K562 (cell line): ENCODE results near the gene AGR2. TPM values are rescaled to one million over a fixed set of nuclear protein-coding genes. Genes with fewer than 3 reads are reported as not detected.

ENCODE experiments used
- ATAC-seq: fragments of 200-7000 bp; cut with Tn5 transposase; 3 replicates; pipeline ENCODE4 v1.9.1; 2020; ENCODE audit warnings: moderate library complexity
- BruUV-seq: library from RNA; stranded (reverse); fragments of 400-500 nt; replicated peaks from 2 replicates; lab custom pipeline; 2021; lab: Mats Ljungman, UMichigan
- CTCF ChIA-PET: fragments of 300-600 bp; formaldehyde crosslinking; extraction: SDS; loops from one replicate; lab custom pipeline; 2021; ENCODE audit warnings: low intra/inter-chr PET ratio; lab: Yijun Ruan, JAX
- POLR2A ChIA-PET: fragments of 300-600, 350-650 bp; sonication (Branson Sonifier 250); formaldehyde crosslinking; extraction: SDS; loops from one replicate; lab custom pipeline; 2021; ENCODE audit warnings: antibody characterized with exemption, inconsistent platforms; lab: Yijun Ruan, JAX
- DNase-seq, 4 experiments: peaks; one replicate each; pipeline versions ENCODE4 v3.0.0 to v3.0.0-alpha.2; 2011 to 2018; ENCODE audit warnings: low spot score in 3 of 4, mixed read lengths in 3 of 4; ENCODE audit errors: extremely low read depth in 1 of 4
- FAIRE-seq: peaks from 2 replicates; lab custom pipeline; 2011; peaks lifted over from hg19 to GRCh38; lab: Jason Lieb, UNC
- H2AFZ ChIP-seq: 2 replicates; pipeline ENCODE4 v1.6.0; 2011; ENCODE audit warnings: low read depth, low read length, control low read depth, inconsistent platforms
- H3K27ac ChIP-seq: fragments of 200-600 bp; 3 replicates; pipeline ENCODE4 v1.8.0; 2011; ENCODE audit warnings: low read depth, mild to moderate bottlenecking, control low read depth, inconsistent platforms, low read length, moderate library complexity, mixed read lengths; ENCODE audit errors: extremely low read depth
- H3K27me3 ChIP-seq, 2 experiments: fragments of 300-600 bp in 1 of 2; 2 replicates in 1 of 2; 3 replicates in 1 of 2; pipeline versions ENCODE4 v1.6.0 to v1.8.0; 2011; ENCODE audit warnings: inconsistent platforms in 2 of 2, low read length in 2 of 2, mild to moderate bottlenecking in 1 of 2, mixed read lengths in 1 of 2, moderate library complexity in 1 of 2; ENCODE audit not compliant: control insufficient read depth in 2 of 2, insufficient read depth in 2 of 2
- H3K36me3 ChIP-seq: fragments of 300-600 bp; 3 replicates; pipeline ENCODE4 v1.8.0; 2011; ENCODE audit warnings: mild to moderate bottlenecking, low read length, inconsistent platforms; ENCODE audit not compliant: control insufficient read depth, insufficient read depth
- H3K4me1 ChIP-seq, 2 experiments: fragments of 200-600 bp in 1 of 2; replicated peaks in 1 of 2; 2 replicates in 1 of 2; 3 replicates in 1 of 2; pipeline versions ENCODE4 v1.5.1 to v1.8.0; 2011; ENCODE audit warnings: inconsistent platforms in 2 of 2, low read length in 2 of 2, mild to moderate bottlenecking in 1 of 2, mixed read lengths in 1 of 2, moderate library complexity in 1 of 2; ENCODE audit not compliant: control insufficient read depth in 2 of 2, insufficient read depth in 2 of 2
- H3K4me2 ChIP-seq: 2 replicates; pipeline ENCODE4 v1.6.1; 2011; ENCODE audit warnings: low read length, control low read depth, inconsistent platforms, mixed read lengths; ENCODE audit not compliant: insufficient read depth
- H3K4me3 ChIP-seq: fragments of 200-600 bp; sonication (generic), shearing (Covaris generic); 2 replicates; pipeline ENCODE4 v1.5.1; 2016; ENCODE audit warnings: control low read depth, inconsistent platforms
- H3K79me2 ChIP-seq: fragments of 200-600 bp; 3 replicates; pipeline ENCODE4 v1.8.0; 2011; ENCODE audit warnings: low read length, inconsistent platforms; ENCODE audit not compliant: control insufficient read depth, insufficient read depth
- H3K9ac ChIP-seq, 2 experiments: 2 replicates each; pipeline versions ENCODE4 v1.6.0 to v1.6.1; 2011; ENCODE audit warnings: low read depth in 2 of 2, low read length in 2 of 2, control low read depth in 1 of 2, inconsistent platforms in 1 of 2, mild to moderate bottlenecking in 1 of 2, mixed read lengths in 1 of 2; ENCODE audit not compliant: insufficient read depth in 1 of 2
- H3K9me1 ChIP-seq: one replicate; pipeline ENCODE4 v1.6.0; 2011; ENCODE audit warnings: inconsistent platforms, mild to moderate bottlenecking, low read length, moderate library complexity; ENCODE audit not compliant: control insufficient read depth, insufficient read depth
- H3K9me3 ChIP-seq: replicated peaks from 2 replicates; pipeline ENCODE4 v1.5.1; 2011; ENCODE audit warnings: low read depth, low read length, inconsistent platforms; ENCODE audit not compliant: control insufficient read depth, insufficient read depth
- H4K20me1 ChIP-seq: replicated peaks from 2 replicates; pipeline ENCODE4 v1.6.1; 2011; ENCODE audit warnings: low read length, inconsistent platforms, mixed read lengths; ENCODE audit not compliant: control insufficient read depth, insufficient read depth
- CGGBP1 ChIP-seq: fragments of 250-450 bp; sonication (Bioruptor Pico); IDR thresholded peaks from 2 replicates; pipeline ENCODE4 v1.9.0; 2021; ENCODE audit warnings: mild to moderate bottlenecking
- CXXC5 ChIP-seq: fragments of 250-450 bp; sonication (Bioruptor Pico); IDR thresholded peaks from 2 replicates; pipeline ENCODE4 v1.8.0; 2022; ENCODE audit warnings: inconsistent platforms, mild to moderate bottlenecking, moderate library complexity
- PCBP2 ChIP-seq: fragments of 200-400 bp; formaldehyde crosslinking; IDR thresholded peaks from 2 replicates; pipeline ENCODE4 v1.6.1; 2018; ENCODE audit warnings: low read length, low read depth, mild to moderate bottlenecking, moderate library complexity; ENCODE audit not compliant: poor library complexity, severe bottlenecking
- ZNF444 ChIP-seq: fragments of 250-450 bp; sonication (Bioruptor Pico); IDR thresholded peaks from 2 replicates; pipeline ENCODE4 v1.4.0; 2020; ENCODE audit warnings: mild to moderate bottlenecking, moderate library complexity
- ZNF695 ChIP-seq: fragments of 450-650 bp; formaldehyde crosslinking; IDR thresholded peaks from 2 replicates; pipeline ENCODE4 v1.4.0; 2020; ENCODE audit warnings: mild to moderate bottlenecking, moderate library complexity
- ZZZ3 ChIP-seq: fragments of 450-650 bp; IDR thresholded peaks from 2 replicates; pipeline ENCODE4 v1.6.1; 2016; ENCODE audit warnings: antibody characterized with exemption, mild to moderate bottlenecking, moderate library complexity
- WGBS: fragments of 100-300 bp; shearing (Covaris generic); methylation state at CpG from one replicate; pipeline ENCODE4 v1.1.6; 2016; ENCODE audit warnings: low coverage, mixed read lengths; ENCODE audit not compliant: insufficient coverage; ENCODE audit errors: missing lambda C conversion rate; 5-methylcytosine and 5-hydroxymethylcytosine counted together
- in situ Hi-C: fragments of 300-500 bp; cut with MboI; formaldehyde crosslinking; loops from 4 replicates; pipeline ENCODE4 v1.15.0; 2018; ENCODE audit warnings: inconsistent platforms, mixed read lengths
- intact Hi-C: fragments of 100-400 bp; cut with micrococcal nuclease; formaldehyde crosslinking; loops from 2 replicates; pipeline ENCODE4 v1.14.2; 2022
- polyA plus RNA-seq, 8 experiments: library from polyadenylated mRNA; depleted of rRNA in 4 of 8; stranded (reverse) in 5 of 8; unstranded in 3 of 8; fragments of >200 nt; fragmentation: Nextera tagmentation in 2 of 8; fragmentation: Illumina TruSeq in 1 of 8; extraction: Ambion mirVana in 2 of 8; extraction: Trizol in 1 of 8; gene quantifications; 2 replicates each; pipeline versions ENCODE4 v1.2.1 to v1.2.3, GENCODE V29; 2011 to 2014; ENCODE audit warnings: inconsistent platforms in 1 of 8, missing spikeins in 1 of 8
- total RNA-seq, 7 experiments: library from RNA; depleted of rRNA in 6 of 7; stranded (reverse); fragments of >200 nt in 6 of 7; fragmentation: Illumina TruSeq in 2 of 7; extraction: Trizol in 2 of 7; gene quantifications; 2 replicates each; pipeline versions ENCODE4 v1.2.1 to v1.2.3, GENCODE V29; 2011 to 2021; ENCODE audit warnings: low replicate concordance in 1 of 7

AGR2 gene
- total and polyA plus RNA-seq, 9 of the 15 experiments (the other 6 are each of a cell fraction or from before 2014, with no cell fraction given): 0.66 TPM; not detected in 8

GRCh38 chr7:16778476-16778875, 26.3 kb downstream of the AGR2 start:
- no peak overlapping the region for H3K27ac ChIP-seq

GRCh38 chr7:16776053-16776452, 28.7 kb downstream of the AGR2 start:
- POLR2A ChIA-PET: no interaction called here
- Histone ChIP-seq H3K9ac (no peak overlapping the region), H2AFZ (no peak overlapping the region), H3K36me3 (peaks cover 3% of the 10 kb centered on the region; the same call in 1 of the 3 replicates), H3K79me2 (peaks cover 7% of the 10 kb centered on the region; the same call in 2 of the 3 replicates), H3K4me3 (no peak overlapping the region), H3K4me1 (peaks cover 0 to 16% of the 10 kb centered on the region in 2 experiments; a peak in 2 of 5 replicates), H3K9me3 (no peaks in the 10 kb centered on the region), H3K9me1 (no peaks in the 10 kb centered on the region), H4K20me1 (no peaks in the 10 kb centered on the region), H3K27ac (no peak overlapping the region), H3K4me2 (no peak overlapping the region), H3K27me3 (no peaks in the 10 kb centered on the region)
- 85% methylated on average over 7 of the region's 7 CpGs for WGBS
- CTCF ChIA-PET: no interaction called here
- intact Hi-C loops: no loop called here
- DNase-seq (no peak), ATAC-seq (no peak), FAIRE-seq (no peak)
- TF ChIP-seq ZZZ3 (no peak), CXXC5 (CRISPR knock-in tag) (no peak), ZNF444 (CRISPR knock-in tag) (no peak), CGGBP1 (CRISPR knock-in tag) (no peak)
- in situ Hi-C loops: no loop called here
- BruUV-seq: no TSS peak

More at GRCh38 chr7:16778476-16778875, 26.3 kb downstream of the AGR2 start:
- in situ Hi-C loops (no loop called here), intact Hi-C loops (no loop called here)
- Histone ChIP-seq H3K4me1 (peaks cover 0 to 13% of the 10 kb centered on the region in 2 experiments; a peak in 2 of 5 replicates), H3K9ac (no peak overlapping the region), H2AFZ (no peak overlapping the region), H3K79me2 (peaks cover 7% of the 10 kb centered on the region; the same call in 1 of the 3 replicates), H3K4me3 (no peak overlapping the region), H3K27me3 (no peaks in the 10 kb centered on the region), H3K9me3 (no peaks in the 10 kb centered on the region), H4K20me1 (no peaks in the 10 kb centered on the region), H3K9me1 (no peaks in the 10 kb centered on the region), H3K4me2 (no peak overlapping the region), H3K36me3 (peaks cover 11% of the 10 kb centered on the region; the same call in 2 of the 3 replicates)
- FAIRE-seq (no peak), ATAC-seq (no peak; the same call in 2 of the 3 replicates), DNase-seq (no peak)
- TF ChIP-seq ZNF695 (CRISPR knock-in tag) (no peak), PCBP2 (no peak)
- ChIA-PET CTCF (no interaction called here), POLR2A (no interaction called here)
- WGBS: 68% methylated on average over 3 of the region's 3 CpGs
- BruUV-seq: no TSS peak
